Tibial nerve (tissue), 4 donors: Measurements from ENCODE around the gene CX3CR1.

ENCODE experiments used
- EP300 ChIP-seq, 2 donors: sonication (generic); formaldehyde crosslinking; IDR thresholded peaks; one replicate each; pipeline ENCODE4 v1.6.1; 2017; ENCODE audit warnings: antibody characterized with exemption in 2 of 2, mild to moderate bottlenecking in 1 of 2
- POLR2A ChIP-seq, 2 donors: fragments of 450-650 bp; IDR thresholded peaks; one replicate each; pipeline ENCODE4 v1.6.1; 2017; ENCODE audit warnings: antibody characterized with exemption in 2 of 2, mild to moderate bottlenecking in 2 of 2, moderate library complexity in 2 of 2
- TF ChIP-seq, protein P1 (sequence below), 5 experiments: fragments of 200-600 bp in 3 of 5; fragments of 450-650 bp in 2 of 5; sonication (generic) in 3 of 5; IDR thresholded peaks; one replicate each; pipeline ENCODE4 v1.5.1; 2016 to 2019; ENCODE audit warnings: antibody characterized with exemption in 5 of 5, mild to moderate bottlenecking in 3 of 5, moderate library complexity in 2 of 5

- TF ChIP-seq, protein P1, sequence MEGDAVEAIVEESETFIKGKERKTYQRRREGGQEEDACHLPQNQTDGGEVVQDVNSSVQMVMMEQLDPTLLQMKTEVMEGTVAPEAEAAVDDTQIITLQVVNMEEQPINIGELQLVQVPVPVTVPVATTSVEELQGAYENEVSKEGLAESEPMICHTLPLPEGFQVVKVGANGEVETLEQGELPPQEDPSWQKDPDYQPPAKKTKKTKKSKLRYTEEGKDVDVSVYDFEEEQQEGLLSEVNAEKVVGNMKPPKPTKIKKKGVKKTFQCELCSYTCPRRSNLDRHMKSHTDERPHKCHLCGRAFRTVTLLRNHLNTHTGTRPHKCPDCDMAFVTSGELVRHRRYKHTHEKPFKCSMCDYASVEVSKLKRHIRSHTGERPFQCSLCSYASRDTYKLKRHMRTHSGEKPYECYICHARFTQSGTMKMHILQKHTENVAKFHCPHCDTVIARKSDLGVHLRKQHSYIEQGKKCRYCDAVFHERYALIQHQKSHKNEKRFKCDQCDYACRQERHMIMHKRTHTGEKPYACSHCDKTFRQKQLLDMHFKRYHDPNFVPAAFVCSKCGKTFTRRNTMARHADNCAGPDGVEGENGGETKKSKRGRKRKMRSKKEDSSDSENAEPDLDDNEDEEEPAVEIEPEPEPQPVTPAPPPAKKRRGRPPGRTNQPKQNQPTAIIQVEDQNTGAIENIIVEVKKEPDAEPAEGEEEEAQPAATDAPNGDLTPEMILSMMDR (IDR thresholded peaks at IDR 0.05): no peak
- no peak for TF ChIP-seq EP300 (IDR thresholded peaks at IDR 0.05)
- TF ChIP-seq POLR2A (IDR thresholded peaks at IDR 0.05): no peak
Observed at GRCh38 chr3:39284457-39284881, 4.6 kb upstream of the CX3CR1 start.
